Coronary artery (tissue), 2 donors: ENCODE data around the gene ADAMTS9.

Experiments
- DNase-seq: peaks from one replicate; pipeline ENCODE4 v3.0.0-alpha.2; 2017; ENCODE audit warnings: low spot score
- H3K27ac ChIP-seq, 2 donors: fragments of 200-600 bp; sonication (generic); one replicate each; pipeline ENCODE4 v1.5.1; 2016 to 2019
- H3K4me3 ChIP-seq: fragments of 200-600 bp; sonication (generic); 2 replicates; pipeline ENCODE4 v1.5.1; 2016; ENCODE audit warnings: mild to moderate bottlenecking, moderate library complexity
- TF ChIP-seq, protein P1 (sequence below): fragments of 200-600 bp; sonication (generic); IDR thresholded peaks from one replicate; pipeline ENCODE4 v1.5.1; 2019; ENCODE audit warnings: antibody characterized with exemption

The ADAMTS9 gene

DNA sequence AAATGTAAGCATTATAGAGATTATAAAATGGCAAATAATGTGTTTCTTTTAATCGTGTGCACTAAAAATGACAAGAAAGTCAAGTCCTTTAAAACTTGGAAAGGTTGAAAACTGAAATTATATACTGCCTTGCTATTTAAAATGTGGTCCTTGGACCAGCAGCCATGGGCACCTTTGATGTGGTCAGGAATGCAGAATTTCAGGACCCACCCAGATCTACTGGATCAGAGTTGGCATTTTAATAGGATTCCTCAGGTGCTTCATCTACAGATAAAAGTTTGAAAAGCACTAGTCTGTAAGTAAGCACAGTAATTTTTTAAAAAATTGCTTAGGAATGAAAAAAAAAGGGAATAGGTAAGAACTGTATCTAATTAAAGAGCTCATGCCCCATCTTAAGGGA is 55.8 kb downstream of the ADAMTS9 start:
- H3K27ac ChIP-seq, result no peak overlapping the region
- DNase-seq, result no peak
- H3K4me3 ChIP-seq, result no peak overlapping the region
- TF ChIP-seq, protein P1, sequence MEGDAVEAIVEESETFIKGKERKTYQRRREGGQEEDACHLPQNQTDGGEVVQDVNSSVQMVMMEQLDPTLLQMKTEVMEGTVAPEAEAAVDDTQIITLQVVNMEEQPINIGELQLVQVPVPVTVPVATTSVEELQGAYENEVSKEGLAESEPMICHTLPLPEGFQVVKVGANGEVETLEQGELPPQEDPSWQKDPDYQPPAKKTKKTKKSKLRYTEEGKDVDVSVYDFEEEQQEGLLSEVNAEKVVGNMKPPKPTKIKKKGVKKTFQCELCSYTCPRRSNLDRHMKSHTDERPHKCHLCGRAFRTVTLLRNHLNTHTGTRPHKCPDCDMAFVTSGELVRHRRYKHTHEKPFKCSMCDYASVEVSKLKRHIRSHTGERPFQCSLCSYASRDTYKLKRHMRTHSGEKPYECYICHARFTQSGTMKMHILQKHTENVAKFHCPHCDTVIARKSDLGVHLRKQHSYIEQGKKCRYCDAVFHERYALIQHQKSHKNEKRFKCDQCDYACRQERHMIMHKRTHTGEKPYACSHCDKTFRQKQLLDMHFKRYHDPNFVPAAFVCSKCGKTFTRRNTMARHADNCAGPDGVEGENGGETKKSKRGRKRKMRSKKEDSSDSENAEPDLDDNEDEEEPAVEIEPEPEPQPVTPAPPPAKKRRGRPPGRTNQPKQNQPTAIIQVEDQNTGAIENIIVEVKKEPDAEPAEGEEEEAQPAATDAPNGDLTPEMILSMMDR, result no peak

DNA sequence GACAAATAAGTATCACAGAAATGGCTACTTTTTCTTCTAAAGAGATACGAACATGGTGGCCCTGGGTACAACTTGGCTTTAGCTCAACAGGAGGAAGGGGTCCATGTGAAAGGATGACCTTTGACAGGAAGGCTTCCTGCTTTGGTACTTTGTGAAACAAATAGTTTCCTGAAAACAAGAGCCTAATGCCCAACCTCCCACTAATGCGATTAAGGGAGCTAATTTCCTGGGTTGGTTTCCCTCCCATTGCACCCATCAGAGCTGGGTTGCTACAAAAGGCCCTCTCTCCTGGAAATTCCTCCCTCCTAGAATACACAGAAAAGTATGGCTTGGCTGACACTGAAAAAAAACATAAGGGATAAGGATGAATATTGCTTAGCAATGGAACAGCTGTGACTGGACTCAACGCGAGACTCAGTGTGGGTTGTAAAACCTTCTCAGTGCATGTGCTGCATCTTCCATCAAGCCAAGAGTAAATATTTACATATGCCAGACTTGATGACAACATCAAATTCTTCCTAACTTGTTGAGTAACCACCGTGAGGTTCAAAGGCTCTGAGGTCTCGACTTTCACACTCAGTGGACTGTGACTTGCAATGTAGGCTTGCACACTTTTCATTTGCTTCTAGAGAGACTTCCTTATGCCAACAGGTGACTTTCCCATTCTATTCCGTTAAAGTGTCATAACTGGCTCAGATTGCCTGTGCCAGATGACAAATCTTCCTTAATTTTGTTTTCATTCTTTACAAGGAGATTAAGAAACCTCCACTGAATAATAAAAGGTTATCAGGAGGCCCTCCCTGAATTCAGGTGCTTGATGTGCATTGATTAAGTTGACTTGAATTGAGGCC is 60.1 kb downstream of the ADAMTS9 start:
- TF ChIP-seq, protein P1, result no peak
- DNase-seq, result no peak
- Histone ChIP-seq H3K27ac (no peak overlapping the region), H3K4me3 (no peak overlapping the region)

DNA sequence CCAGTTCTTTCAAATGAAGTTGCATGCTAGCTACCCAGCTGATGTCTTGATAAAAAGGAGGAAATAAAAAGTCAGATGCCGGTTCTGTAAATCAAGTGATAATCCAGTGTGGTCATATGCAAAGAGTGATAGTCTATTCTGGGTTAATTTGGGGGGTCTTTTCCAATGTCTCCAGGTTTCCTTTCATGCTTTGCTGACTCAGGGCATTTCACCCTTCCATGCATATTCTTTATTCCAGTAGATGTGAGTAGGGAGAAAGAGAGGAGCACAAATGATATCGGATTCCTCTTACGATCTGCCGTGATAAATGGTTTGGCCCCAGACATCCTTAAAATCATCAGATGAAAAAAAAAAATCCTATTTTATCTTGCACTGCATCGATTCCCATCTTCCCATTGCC is 60.8 kb downstream of the ADAMTS9 start:
- no peak for DNase-seq
- H3K27ac ChIP-seq, result no peak overlapping the region
- TF ChIP-seq, protein P1, result no peak
- H3K4me3 ChIP-seq, result no peak overlapping the region

DNA sequence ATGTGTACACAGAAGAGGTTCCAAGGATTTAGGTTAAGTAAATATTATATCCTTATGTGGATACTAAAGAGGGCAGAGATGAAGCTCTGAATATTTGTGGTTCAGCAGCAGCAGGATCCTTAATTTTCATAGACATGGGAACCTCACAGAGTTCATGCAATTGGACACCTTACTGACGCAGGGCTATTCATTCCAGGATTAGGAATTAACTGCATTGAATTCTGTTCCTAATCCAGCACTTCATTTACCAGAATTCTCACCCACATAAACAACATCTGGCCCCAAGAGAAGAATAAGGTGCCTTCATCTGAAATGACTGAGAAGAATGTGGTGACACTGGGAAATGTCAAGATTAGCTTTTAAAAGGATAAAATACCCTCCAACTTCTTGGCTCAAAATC is 62.4 kb downstream of the ADAMTS9 start:
- TF ChIP-seq, protein P1, result no peak
- DNase-seq, result no peak
- H3K4me3 ChIP-seq, result no peak overlapping the region
- no peak overlapping the region for H3K27ac ChIP-seq

DNA sequence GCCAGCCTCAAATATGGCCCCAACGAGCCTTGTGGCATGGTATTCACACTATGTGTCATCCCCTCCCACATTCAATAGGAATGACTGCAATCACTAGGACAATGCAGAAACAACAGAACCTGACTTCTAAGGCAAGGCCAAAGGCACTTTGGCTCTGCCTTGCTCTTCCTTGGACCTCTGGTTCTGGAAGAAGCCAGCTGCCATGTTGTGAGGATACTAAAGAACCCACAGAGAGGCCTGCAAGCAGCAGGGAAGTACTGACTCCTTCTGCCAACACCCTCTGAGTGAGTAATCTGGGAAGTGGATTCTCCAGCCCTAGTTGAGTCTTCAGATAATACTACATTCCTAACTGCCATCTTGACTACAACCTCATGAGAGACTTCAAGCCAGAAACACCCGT is 64.7 kb downstream of the ADAMTS9 start:
- Histone ChIP-seq H3K4me3 (no peak overlapping the region), H3K27ac (no peak overlapping the region)
- TF ChIP-seq, protein P1, result no peak
- no peak for DNase-seq

DNA sequence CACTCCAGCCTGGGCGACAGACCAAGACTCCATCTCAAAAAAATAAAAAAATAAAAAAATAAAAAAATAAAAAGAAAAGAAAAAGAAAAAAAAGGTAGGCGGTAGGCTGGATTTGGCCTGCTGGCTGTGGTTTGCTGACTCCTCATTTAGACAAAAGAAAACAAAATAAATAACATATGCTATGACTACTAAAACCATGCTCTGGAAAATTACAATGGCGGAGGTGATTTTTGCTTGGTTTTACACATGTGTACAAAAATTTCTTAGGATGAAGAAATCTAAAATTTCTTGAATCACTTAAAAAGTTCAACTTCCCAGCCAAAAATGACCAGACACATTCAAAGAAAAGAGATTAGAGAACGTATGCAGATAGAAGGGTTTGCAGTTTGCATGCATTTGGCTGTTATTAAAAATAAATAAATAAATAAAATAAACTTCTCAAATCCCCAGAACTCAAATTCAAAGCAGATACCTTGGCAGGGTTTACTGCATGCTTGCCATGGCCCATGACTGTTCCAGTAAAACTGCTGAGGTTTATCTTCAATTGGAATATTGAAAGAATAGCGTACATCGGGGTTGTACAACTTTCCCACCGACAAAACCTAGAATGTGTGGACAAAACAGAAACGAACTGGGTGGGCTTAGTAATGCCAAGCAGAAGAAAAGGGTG is 65.9 kb downstream of the ADAMTS9 start:
- H3K27ac ChIP-seq, result no peak overlapping the region
- TF ChIP-seq, protein P1, result no peak
- H3K4me3 ChIP-seq, result no peak overlapping the region
- no peak for DNase-seq

DNA sequence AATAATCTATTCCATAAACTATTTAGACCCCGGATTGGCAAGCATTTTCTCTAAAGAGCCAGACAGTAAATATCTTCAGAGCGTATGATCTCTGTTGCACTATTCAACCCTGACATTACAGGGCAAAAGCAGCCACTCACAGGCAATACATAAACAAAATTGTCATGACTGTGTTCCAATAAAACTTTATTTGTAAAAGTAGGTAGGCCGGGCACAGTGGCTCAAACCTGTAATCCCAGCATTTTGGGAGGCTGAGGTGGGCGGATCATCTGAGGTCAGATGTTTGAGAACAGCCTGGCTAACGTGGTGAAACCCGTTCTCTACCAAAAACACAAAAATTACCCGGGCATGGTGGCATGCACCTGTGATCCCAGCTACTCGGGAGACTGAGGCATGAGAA is 66.5 kb downstream of the ADAMTS9 start:
- TF ChIP-seq, protein P1, result no peak
- Histone ChIP-seq H3K4me3 (no peak overlapping the region), H3K27ac (no peak overlapping the region)
- no peak for DNase-seq
